HepG2 (cell line): ENCODE data around the gene HIPK4. TPM values are rescaled to one million over a fixed set of nuclear protein-coding genes. Genes with fewer than 3 reads are reported as not detected.

Experiments
- HCFC1 ChIP-seq: fragments of 150-350 bp; IDR thresholded peaks from 2 replicates; pipeline ENCODE4 v1.6.1; 2014; ENCODE audit warnings: low read depth, low read length
- HMGXB4 ChIP-seq, 2 experiments: sonication (generic) in 1 of 2; formaldehyde crosslinking in 1 of 2; IDR thresholded peaks; 2 replicates each; pipeline versions ENCODE4 v1.4.0 to v1.6.1; 2018 to 2020; ENCODE audit warnings: missing genetic modification reagents in 2 of 2, borderline replicate concordance in 1 of 2, low read depth in 1 of 2, mild to moderate bottlenecking in 1 of 2, missing biosample characterization in 1 of 2
- JUNB ChIP-seq: sonication (generic); formaldehyde crosslinking; IDR thresholded peaks from 2 replicates; pipeline ENCODE4 v1.8.0; 2022; ENCODE audit warnings: missing genetic modification reagents, mild to moderate bottlenecking, borderline replicate concordance
- JUND ChIP-seq: sonication (generic); formaldehyde crosslinking; IDR thresholded peaks from 2 replicates; pipeline ENCODE4 v1.8.0; 2022; ENCODE audit warnings: mild to moderate bottlenecking, missing genetic modification reagents
- KDM2A ChIP-seq: sonication (generic); formaldehyde crosslinking; IDR thresholded peaks from 2 replicates; pipeline ENCODE4 v1.4.0; 2020; ENCODE audit warnings: low read depth, missing genetic modification reagents, borderline replicate concordance
- NFAT5 ChIP-seq: sonication (generic); formaldehyde crosslinking; IDR thresholded peaks from 2 replicates; pipeline ENCODE4 v1.4.0; 2020; ENCODE audit warnings: missing genetic modification reagents
- PLSCR1 ChIP-seq: sonication (generic); formaldehyde crosslinking; IDR thresholded peaks from 2 replicates; pipeline ENCODE4 v1.5.0; 2020; ENCODE audit warnings: missing genetic modification reagents, mild to moderate bottlenecking, borderline replicate concordance
- RFXANK ChIP-seq: IDR thresholded peaks from 2 replicates; pipeline ENCODE4 v1.6.1; 2016
- RXRB ChIP-seq: IDR thresholded peaks from 2 replicates; pipeline ENCODE4 v1.6.1; 2016; ENCODE audit warnings: borderline replicate concordance, missing genetic modification reagents, missing compliant biosample characterization
- ZBTB25 ChIP-seq: IDR thresholded peaks from 2 replicates; pipeline ENCODE4 v1.6.1; 2018; ENCODE audit warnings: missing genetic modification reagents
- ZNF143 ChIP-seq: sonication (generic); formaldehyde crosslinking; IDR thresholded peaks from 2 replicates; pipeline ENCODE4 v1.4.0; 2020; ENCODE audit warnings: missing genetic modification reagents
- ZNF281 ChIP-seq: sonication (generic); formaldehyde crosslinking; IDR thresholded peaks from 2 replicates; pipeline ENCODE4 v1.4.0; 2020; ENCODE audit warnings: missing genetic modification reagents, borderline replicate concordance
- ZNF598 ChIP-seq: sonication (generic); formaldehyde crosslinking; IDR thresholded peaks from 2 replicates; pipeline ENCODE4 v1.5.1; 2020; ENCODE audit warnings: mild to moderate bottlenecking, missing genetic modification reagents, borderline replicate concordance
- polyA plus RNA-seq, 8 experiments: library from polyadenylated mRNA; depleted of rRNA in 3 of 8; stranded (reverse) in 7 of 8; unstranded in 1 of 8; fragments of >200 nt; fragmentation: Illumina TruSeq in 4 of 8; extraction: Trizol in 4 of 8; gene quantifications; 2 replicates each; pipeline versions ENCODE4 v1.2.1 to v1.2.3, GENCODE V29; 2011 to 2016; ENCODE audit warnings: low read depth in 4 of 8, missing spikeins in 1 of 8, mixed read lengths in 1 of 8; ENCODE audit not compliant: insufficient read depth in 1 of 8
- total RNA-seq, 5 experiments: library from RNA; depleted of rRNA; stranded (reverse); fragments of >200 nt; fragmentation: Illumina TruSeq; extraction: Trizol; gene quantifications; 2 replicates each; pipeline ENCODE4 v1.2.3, GENCODE V29; 2016; ENCODE audit warnings: low read depth in 1 of 5
- TF ChIP-seq, protein P1 (sequence below): fragments of 450-650 bp; IDR thresholded peaks from 2 replicates; pipeline ENCODE4 v1.6.1; 2017

HIPK4 gene
- total and polyA plus RNA-seq, 2 of the 13 experiments (the other 11 are each of a cell fraction or from before 2014, with no cell fraction given): 0.03 TPM; not detected in 1

DNA sequence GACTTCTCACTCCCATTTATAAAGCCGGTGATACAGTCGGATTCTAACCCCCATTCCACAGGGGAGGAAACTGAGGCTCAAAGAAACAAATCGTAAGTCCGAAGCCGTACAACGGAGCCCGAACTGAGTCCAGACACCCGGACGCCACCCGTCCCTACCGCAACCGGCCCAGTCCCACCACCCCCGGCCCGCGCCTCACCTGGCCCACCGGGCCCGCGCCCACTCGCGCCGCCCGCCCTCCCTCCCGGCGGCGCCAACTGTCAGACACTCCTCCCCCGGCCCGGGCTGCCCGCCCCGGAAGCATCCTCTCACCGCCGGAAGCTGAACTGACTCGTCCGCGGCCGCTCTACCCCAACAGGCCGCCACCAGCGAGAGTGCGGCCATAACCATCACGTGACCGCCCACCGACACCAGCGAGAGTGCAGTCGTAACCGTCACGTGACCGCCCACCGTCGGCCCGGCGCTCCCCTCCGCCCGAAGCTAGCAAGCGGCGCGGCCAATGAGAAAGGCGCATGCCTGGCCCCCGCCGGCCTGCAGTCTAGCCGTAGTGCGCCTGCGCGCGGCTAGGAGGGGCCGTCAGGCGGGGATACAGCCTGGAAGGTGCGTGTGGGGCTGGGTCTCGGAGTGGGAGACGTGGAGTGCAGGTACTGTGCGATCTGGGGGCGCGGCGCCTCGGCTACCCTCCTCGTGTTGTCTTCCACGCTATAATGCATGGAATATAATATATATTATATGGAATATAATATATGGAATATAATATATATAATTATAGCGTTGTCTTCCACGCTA lies 41.7 kb downstream of the HIPK4 start, which contains the start of the genes C19orf47 and PLD3 (continued):
- no peak for TF ChIP-seq NFAT5 (CRISPR knock-in tag)
- TF ChIP-seq ZNF143 (CRISPR knock-in tag): peak; percentile 64; the same call in 1 of the 2 replicates
- no peak for TF ChIP-seq RFXANK (CRISPR knock-in tag)
- TF ChIP-seq ZNF281: peak; percentile 52; the same call in 1 of the 2 replicates
- no peak for TF ChIP-seq PLSCR1 (CRISPR knock-in tag)
- TF ChIP-seq, protein P1, sequence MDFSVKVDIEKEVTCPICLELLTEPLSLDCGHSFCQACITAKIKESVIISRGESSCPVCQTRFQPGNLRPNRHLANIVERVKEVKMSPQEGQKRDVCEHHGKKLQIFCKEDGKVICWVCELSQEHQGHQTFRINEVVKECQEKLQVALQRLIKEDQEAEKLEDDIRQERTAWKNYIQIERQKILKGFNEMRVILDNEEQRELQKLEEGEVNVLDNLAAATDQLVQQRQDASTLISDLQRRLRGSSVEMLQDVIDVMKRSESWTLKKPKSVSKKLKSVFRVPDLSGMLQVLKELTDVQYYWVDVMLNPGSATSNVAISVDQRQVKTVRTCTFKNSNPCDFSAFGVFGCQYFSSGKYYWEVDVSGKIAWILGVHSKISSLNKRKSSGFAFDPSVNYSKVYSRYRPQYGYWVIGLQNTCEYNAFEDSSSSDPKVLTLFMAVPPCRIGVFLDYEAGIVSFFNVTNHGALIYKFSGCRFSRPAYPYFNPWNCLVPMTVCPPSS: no peak
- peak; percentile 97 for TF ChIP-seq ZBTB25 (CRISPR knock-in tag)
- peak; percentile 61; the same call in 1 of the 2 replicates for TF ChIP-seq ZNF598 (CRISPR knock-in tag)
- peak; percentile 65; the same call in 1 of the 2 replicates for TF ChIP-seq HCFC1
- no peak for TF ChIP-seq JUND (CRISPR knock-in tag)
- peak in 1 of 2 experiments; percentile 77; a peak in 3 of 4 replicates for TF ChIP-seq HMGXB4 (CRISPR knock-in tag; IDR thresholded peaks at IDR 0.05; ENCODE audit: borderline replicate concordance in 1 of 2, low read depth in 1 of 2)
- TF ChIP-seq KDM2A (CRISPR knock-in tag): peak; percentile 80
- no peak for TF ChIP-seq JUNB (CRISPR knock-in tag)
- peak; percentile 59 for TF ChIP-seq RXRB (CRISPR knock-in tag)
